Natural killer cell treated with Interleukin-12 subunit alpha and Interleukin-12 subunit beta and Interleukin-15 and Interleukin-18, amount 100 ng/mL, for 72 hours (primary cell): Measurements from ENCODE around the gene SLAMF6. TPM values are rescaled to one million over a fixed set of nuclear protein-coding genes. Genes with fewer than 3 reads are reported as not detected.
"Not testable (repeated sequence)": the region's sequence is repeated elsewhere in the genome, so short reads cannot be mapped to it uniquely, and the experiment has no call there.

Experiments
- ATAC-seq, 2 donors: fragments of 150-1000 bp; cut with Tn5 transposase in 1 of 2; sonication (Bioruptor Pico), chemical (Tn5 transposase) in 1 of 2; 2 replicates each; pipeline ENCODE4 v1.10.0; 2021
- DNase-seq: peaks from one replicate; pipeline ENCODE4 v3.0.0; 2022; ENCODE audit warnings: low spot score
- H3K27ac Mint-ChIP-seq, 2 donors: 1 replicate in 1 of 2; 2 replicates in 1 of 2; pipeline ENCODE4 v1.8.0; 2022; ENCODE audit warnings: mixed read lengths in 2 of 2, mild to moderate bottlenecking in 1 of 2, moderate library complexity in 1 of 2
- H3K27me3 Mint-ChIP-seq, 2 donors: 1 replicate in 1 of 2; 2 replicates in 1 of 2; pipeline ENCODE4 v1.8.0; 2022; ENCODE audit warnings: mixed read lengths in 2 of 2
- H3K36me3 Mint-ChIP-seq: one replicate; pipeline ENCODE4 v1.8.0; 2022; ENCODE audit warnings: mixed read lengths
- H3K4me1 Mint-ChIP-seq, 2 donors: 1 replicate in 1 of 2; 2 replicates in 1 of 2; pipeline ENCODE4 v1.8.0; 2022; ENCODE audit warnings: low read depth in 2 of 2, mixed read lengths in 2 of 2, mild to moderate bottlenecking in 1 of 2
- H3K4me3 Mint-ChIP-seq: one replicate; pipeline ENCODE4 v1.8.0; 2022; ENCODE audit warnings: mixed read lengths
- H3K9me3 Mint-ChIP-seq: 2 replicates; pipeline ENCODE4 v1.8.0; 2022; ENCODE audit warnings: mixed read lengths
- total RNA-seq, 2 donors: library from RNA; stranded (reverse); gene quantifications; one replicate each; pipeline ENCODE4 v1.2.3, GENCODE V29; 2022

SLAMF6 gene
- total RNA-seq, 2 donors from 2014 or later, result 10.9 to 17.7 TPM

DNA sequence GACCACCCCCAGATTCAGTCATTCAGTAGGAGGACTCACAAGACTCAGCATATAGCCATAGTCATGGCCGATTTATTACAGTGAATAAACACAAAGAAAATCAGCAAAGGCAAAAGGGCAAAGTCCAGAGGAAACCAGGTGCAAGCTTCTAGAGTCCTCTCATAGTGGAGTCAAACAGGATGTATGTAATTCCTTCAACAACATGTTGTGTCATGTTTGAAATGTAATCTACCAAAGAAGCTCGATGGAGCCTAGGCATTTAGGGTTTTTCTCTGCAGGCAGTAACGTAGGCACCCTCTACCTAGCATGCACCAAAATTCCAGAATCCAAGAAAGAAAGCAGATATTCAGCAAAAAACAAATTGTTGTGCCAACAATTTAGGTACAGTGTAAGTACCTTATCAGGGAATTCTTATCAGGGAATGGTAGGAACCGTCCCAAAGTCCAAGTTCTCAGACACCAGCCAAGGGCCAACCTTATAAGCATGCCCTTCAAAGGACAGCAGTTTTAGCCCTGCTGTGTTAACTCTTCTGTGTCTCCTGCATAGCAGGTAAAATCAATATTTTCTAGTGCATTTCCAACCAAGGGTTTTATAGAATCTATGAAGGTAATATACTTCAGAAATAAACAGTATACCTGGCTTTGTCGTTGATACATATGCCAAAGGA lies 16.1 kb upstream of the SLAMF6 start:
- peaks cover 21% of the 10 kb centered on the region for H3K36me3 Mint-ChIP-seq
- peaks cover 32 to 38% of the 10 kb centered on the region in 2 donors for H3K4me1 Mint-ChIP-seq
- DNase-seq (no peak), ATAC-seq (no peak)
- H3K4me3 Mint-ChIP-seq, result peak overlapping the region; percentile 73
- peaks cover 10% of the 10 kb centered on the region for H3K9me3 Mint-ChIP-seq
- H3K27me3 Mint-ChIP-seq, result no peaks in the 10 kb centered on the region
- H3K27ac Mint-ChIP-seq, result peak overlapping the region; percentile 87 to 98

- H3K36me3 Mint-ChIP-seq, result peaks cover 21% of the 10 kb centered on the region
- H3K4me3 Mint-ChIP-seq, result no peak overlapping the region
- peak overlapping the region; percentile 87 to 98 for H3K27ac Mint-ChIP-seq
- no peak for DNase-seq
- peaks cover 32 to 38% of the 10 kb centered on the region in 2 donors for H3K4me1 Mint-ChIP-seq
- H3K27me3 Mint-ChIP-seq, result no peaks in the 10 kb centered on the region
- H3K9me3 Mint-ChIP-seq, result peaks cover 10% of the 10 kb centered on the region
- no peak for ATAC-seq
These were observed 14.9 kb upstream of the SLAMF6 start for GRCh38 chr1:160537714-160538665.

DNA sequence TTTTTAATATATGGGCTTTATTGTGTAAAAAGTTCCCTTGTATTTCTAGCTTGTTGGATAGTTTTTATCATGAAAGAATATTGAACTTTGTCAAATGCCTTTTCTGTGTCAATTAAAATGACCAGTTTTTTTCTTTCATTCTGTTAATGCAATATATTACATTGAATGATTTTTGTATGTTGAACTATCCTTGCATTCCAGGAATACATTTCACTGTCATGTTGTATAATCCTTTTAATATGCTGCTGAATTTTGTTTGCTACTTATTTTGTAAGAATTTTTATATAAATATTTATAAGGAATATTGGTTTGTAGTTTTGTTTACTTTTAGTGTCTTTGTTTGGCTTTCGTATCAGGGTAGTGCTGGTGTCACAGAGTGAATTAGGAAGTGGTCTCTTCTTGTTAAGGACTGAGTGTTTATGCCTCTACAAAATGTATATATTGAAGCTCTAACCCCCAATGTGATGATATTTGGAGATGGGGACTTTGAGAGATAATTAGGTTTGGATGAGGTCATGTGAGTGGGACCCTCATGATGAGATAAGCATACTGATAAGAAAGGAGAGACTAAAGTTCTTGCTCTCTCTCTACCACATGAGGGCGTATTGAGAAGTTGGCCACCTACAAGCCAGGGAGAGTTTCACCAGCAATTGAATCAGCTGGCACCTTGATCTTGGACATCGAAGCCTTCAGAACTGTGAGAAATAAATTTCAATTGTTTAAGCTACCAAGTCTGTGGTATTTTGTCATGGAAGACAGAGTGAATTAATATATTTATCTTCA lies 12.0 kb upstream of the SLAMF6 start:
- H3K27me3 Mint-ChIP-seq, result no peaks in the 10 kb centered on the region
- peaks cover 21% of the 10 kb centered on the region for H3K36me3 Mint-ChIP-seq
- H3K4me3 Mint-ChIP-seq, result no peak overlapping the region
- no peak for DNase-seq
- ATAC-seq, result no peak
- H3K27ac Mint-ChIP-seq, result no peak overlapping the region
- H3K4me1 Mint-ChIP-seq, result peaks cover 14 to 21% of the 10 kb centered on the region in 2 donors
- H3K9me3 Mint-ChIP-seq, result peaks cover 10% of the 10 kb centered on the region

- not testable (repeated sequence) for DNase-seq, H3K27ac Mint-ChIP-seq, ATAC-seq, H3K9me3 Mint-ChIP-seq, H3K27me3 Mint-ChIP-seq, H3K4me3 Mint-ChIP-seq
- Mint-ChIP-seq H3K36me3 (peaks cover 34% of the 10 kb centered on the region), H3K4me1 (peaks cover 10 to 16% of the 10 kb centered on the region in 2 donors)
These were observed 9.4 kb upstream of the SLAMF6 start for GRCh38 chr1:160532557-160532813.

GRCh38 chr1:160531809-160532556 lies 8.9 kb upstream of the SLAMF6 start:
- H3K4me3 Mint-ChIP-seq, H3K27ac Mint-ChIP-seq, ATAC-seq, H3K9me3 Mint-ChIP-seq, DNase-seq, H3K27me3 Mint-ChIP-seq: not testable (repeated sequence)
- H3K36me3 Mint-ChIP-seq, result peaks cover 39% of the 10 kb centered on the region
- H3K4me1 Mint-ChIP-seq, result peaks cover 13 to 20% of the 10 kb centered on the region in 2 donors

DNA sequence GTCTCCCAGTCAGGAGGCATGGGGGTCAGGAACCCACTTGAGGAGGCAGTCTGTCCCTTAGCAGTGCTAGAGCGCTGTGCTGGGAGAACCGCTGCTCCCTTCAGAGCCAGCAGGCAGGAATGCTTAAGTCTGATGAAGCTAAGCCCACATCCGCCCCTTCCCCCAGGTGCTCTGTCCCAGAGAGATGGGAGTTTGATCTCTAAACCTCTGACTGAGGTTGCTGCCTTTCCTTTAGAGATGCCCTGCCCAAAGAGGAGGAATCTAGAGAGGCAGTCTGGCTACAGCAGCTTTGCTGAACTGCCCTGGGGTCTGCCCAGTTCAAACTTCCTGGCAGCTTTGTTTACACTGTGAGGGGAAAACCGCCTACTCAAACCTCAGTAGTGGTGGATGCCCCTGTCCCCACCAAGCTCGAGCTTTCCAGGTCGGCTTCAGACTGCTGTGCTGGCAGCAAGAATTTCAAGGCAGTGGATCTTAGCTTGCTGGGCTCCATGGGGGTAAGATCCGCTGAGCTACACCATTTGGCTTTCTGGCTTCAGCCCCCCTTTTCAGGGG lies 6.4 kb upstream of the SLAMF6 start:
- peaks cover 22 to 26% of the 10 kb centered on the region in 2 donors for H3K4me1 Mint-ChIP-seq
- not testable (repeated sequence) for DNase-seq, ATAC-seq, H3K27me3 Mint-ChIP-seq, H3K4me3 Mint-ChIP-seq
- H3K36me3 Mint-ChIP-seq, result peaks cover 36% of the 10 kb centered on the region
- H3K9me3 Mint-ChIP-seq, result peaks cover 15% of the 10 kb centered on the region
- peak overlapping the region; percentile 8 to 63 for H3K27ac Mint-ChIP-seq

DNA sequence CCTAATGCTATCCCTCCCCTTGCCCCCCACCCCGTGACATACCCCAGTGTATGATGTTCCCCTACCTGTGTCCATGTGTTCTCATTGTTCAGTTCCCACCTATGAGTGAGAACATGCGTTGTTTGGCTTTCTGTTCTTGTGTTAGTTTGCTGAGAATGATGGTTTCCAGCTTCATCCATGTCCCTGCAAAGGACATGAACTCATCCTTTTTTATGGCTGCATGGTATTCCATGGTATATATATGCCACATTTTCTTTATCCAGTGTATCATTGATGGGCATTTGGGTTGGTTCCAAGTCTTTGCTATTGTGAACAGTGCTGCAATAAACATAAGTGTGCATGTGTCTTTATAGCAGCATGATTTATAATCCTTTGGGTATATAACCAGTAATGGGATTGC lies 734 bp upstream of the SLAMF6 start:
- H3K4me1 Mint-ChIP-seq, result peaks cover 61 to 68% of the 10 kb centered on the region in 2 donors
- H3K9me3 Mint-ChIP-seq, result peaks cover 19% of the 10 kb centered on the region
- DNase-seq, H3K27me3 Mint-ChIP-seq, ATAC-seq: not testable (repeated sequence)
- H3K4me3 Mint-ChIP-seq, result peak overlapping the region; percentile 30
- H3K36me3 Mint-ChIP-seq, result peaks cover 30% of the 10 kb centered on the region
- peak overlapping the region; percentile 17 to 49 for H3K27ac Mint-ChIP-seq

GRCh38 chr1:160522136-160522535 lies 919 bp downstream of the SLAMF6 start:
- H3K9me3 Mint-ChIP-seq, result peaks cover 16% of the 10 kb centered on the region
- no peak for DNase-seq
- H3K36me3 Mint-ChIP-seq, result peaks cover 17% of the 10 kb centered on the region
- H3K27ac Mint-ChIP-seq, result peak overlapping the region; percentile 94 to 95
- no peak for ATAC-seq
- peaks cover 63 to 68% of the 10 kb centered on the region in 2 donors for H3K4me1 Mint-ChIP-seq
- no peaks in the 10 kb centered on the region for H3K27me3 Mint-ChIP-seq
- H3K4me3 Mint-ChIP-seq, result peak overlapping the region; percentile 94

DNA sequence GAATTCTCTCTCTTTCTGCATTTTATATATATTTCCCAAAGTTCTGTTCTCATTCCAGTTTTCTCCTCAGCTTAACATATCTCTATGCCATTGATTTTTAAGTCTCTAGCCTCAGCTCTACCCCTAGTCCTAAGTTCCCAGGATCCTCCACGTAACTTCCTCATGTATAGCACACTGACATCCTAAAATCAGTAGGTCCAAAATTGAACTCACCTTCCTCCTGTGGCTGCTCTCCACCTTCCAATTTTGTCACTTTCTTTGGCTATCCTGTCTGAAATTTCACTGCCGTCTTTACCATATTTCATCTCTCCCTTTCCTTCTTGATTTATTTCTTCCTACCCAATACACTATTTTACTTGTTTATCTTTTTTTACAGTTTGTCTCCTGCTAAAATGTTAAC lies 1.5 kb downstream of the SLAMF6 start:
- peaks cover 16% of the 10 kb centered on the region for H3K36me3 Mint-ChIP-seq

DNA sequence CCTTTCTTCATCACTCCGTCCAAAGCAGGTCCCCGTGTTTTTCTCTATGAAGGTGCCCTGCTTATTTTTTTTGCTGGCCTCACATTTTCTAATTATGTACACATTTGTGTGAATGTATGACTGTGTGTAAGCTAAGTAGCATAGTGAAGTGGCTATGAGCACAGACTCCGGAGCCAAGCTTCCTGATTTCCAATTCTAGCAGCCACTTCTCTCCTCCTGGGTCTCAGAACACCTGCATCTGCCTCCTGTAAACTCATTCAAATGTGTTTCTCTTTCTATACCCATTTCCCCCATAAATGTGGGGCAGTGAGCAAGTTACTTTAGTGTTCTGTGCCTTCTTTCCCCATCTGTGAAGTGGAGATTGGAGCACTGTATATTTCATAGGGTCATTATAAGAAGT lies 2.1 kb downstream of the SLAMF6 start:
- peak overlapping the region; percentile 94 to 95 for H3K27ac Mint-ChIP-seq
- no peak for DNase-seq
- ATAC-seq, result peak in 1 of 2 donors; percentile 53
- H3K9me3 Mint-ChIP-seq, result peaks cover 10% of the 10 kb centered on the region
- H3K27me3 Mint-ChIP-seq, result no peaks in the 10 kb centered on the region
- peaks cover 14% of the 10 kb centered on the region for H3K36me3 Mint-ChIP-seq
- peak overlapping the region; percentile 94 for H3K4me3 Mint-ChIP-seq
- H3K4me1 Mint-ChIP-seq, result peaks cover 69 to 73% of the 10 kb centered on the region in 2 donors

More for the DNA sequence above, 1.5 kb downstream of the SLAMF6 start:
- peak overlapping the region; percentile 94 for H3K4me3 Mint-ChIP-seq
- H3K9me3 Mint-ChIP-seq, result peaks cover 10% of the 10 kb centered on the region
- H3K27ac Mint-ChIP-seq, result peak overlapping the region; percentile 94 to 95
- ATAC-seq (no peak), DNase-seq (no peak)
- H3K27me3 Mint-ChIP-seq, result no peaks in the 10 kb centered on the region
- peaks cover 64 to 68% of the 10 kb centered on the region in 2 donors for H3K4me1 Mint-ChIP-seq

DNA sequence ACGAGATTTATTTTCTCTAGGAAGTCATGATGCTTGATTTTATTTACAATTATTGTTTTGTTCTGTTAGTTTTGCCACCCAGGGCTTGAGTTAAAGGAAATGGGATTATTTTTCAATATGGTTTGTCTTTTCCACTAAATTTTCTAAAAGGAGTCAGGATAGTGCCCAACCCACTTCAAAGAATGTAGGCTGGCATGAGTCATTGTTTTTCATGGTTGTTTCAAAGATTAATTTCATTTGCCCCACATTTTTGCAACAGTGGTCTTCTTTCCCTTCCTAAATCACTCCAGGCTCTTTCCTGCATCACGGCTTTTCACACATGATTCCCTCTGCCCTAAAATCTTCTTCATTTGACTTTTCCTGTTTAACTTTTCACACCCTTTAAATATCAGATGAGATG lies 2.5 kb downstream of the SLAMF6 start:
- no peak for ATAC-seq
- peaks cover 13% of the 10 kb centered on the region for H3K36me3 Mint-ChIP-seq

DNA sequence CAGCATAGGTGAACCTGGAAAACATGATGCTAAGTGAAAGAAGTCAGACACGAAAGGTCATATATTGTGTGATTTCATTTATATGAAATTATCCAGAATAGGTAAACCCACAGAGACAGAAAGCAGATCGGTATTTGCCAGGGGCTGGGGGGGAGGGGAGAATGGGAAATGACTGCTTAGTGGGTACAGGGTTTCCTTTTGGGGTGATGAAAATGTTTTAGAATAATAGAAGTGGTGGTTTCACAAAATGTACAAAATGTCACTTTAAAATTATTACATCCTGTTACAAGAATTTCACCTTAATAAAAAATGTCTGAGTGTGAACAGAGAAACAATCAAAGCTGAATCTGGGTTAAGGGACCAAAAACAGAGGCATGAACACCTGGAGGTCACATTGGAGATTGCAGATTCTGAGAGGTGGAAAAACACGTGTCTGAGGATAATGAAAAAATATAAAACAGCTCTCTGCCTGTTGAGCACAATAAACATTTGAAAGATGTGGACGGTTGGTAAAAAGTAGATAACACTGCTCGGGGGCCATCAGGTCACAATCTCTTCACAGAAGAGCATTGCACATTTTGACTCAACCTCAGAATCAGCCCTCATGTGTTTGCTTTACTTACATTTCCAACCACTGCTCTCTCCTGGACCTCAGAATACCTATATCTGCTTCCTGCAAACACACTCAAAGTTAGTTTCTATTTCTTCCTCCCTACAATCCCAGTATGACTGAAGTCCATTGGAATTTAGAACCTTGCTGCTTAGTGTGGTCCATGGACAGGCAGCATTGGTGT lies 3.2 kb downstream of the SLAMF6 start:
- DNase-seq (no peak), ATAC-seq (peak; percentile 77 to 89)
- peaks cover 6% of the 10 kb centered on the region for H3K9me3 Mint-ChIP-seq
- peaks cover 5% of the 10 kb centered on the region for H3K36me3 Mint-ChIP-seq
- peaks cover 76 to 85% of the 10 kb centered on the region in 2 donors for H3K4me1 Mint-ChIP-seq
- no peaks in the 10 kb centered on the region for H3K27me3 Mint-ChIP-seq
- peak overlapping the region; percentile 94 for H3K4me3 Mint-ChIP-seq
- peak overlapping the region; percentile 94 to 95 for H3K27ac Mint-ChIP-seq

More for the DNA sequence above, 2.5 kb downstream of the SLAMF6 start:
- H3K4me3 Mint-ChIP-seq, result peak overlapping the region; percentile 94
- no peaks in the 10 kb centered on the region for H3K27me3 Mint-ChIP-seq
- H3K9me3 Mint-ChIP-seq, result peaks cover 10% of the 10 kb centered on the region
- H3K4me1 Mint-ChIP-seq, result peaks cover 73 to 77% of the 10 kb centered on the region in 2 donors
- no peak for DNase-seq
- peak overlapping the region; percentile 94 to 95 for H3K27ac Mint-ChIP-seq
